Caco-2 (cell line): Measurements from ENCODE around the gene NDUFS2. TPM values are rescaled to one million over a fixed set of nuclear protein-coding genes. Genes with fewer than 3 reads are reported as not detected.

Experiments used
- BruUV-seq: library from RNA; stranded (reverse); fragments of 400-500 nt; replicated peaks from 2 replicates; lab custom pipeline; 2021; lab: Mats Ljungman, UMichigan
- CTCF ChIA-PET: fragments of 300-600 bp; sonication (Branson Sonifier 250); formaldehyde crosslinking; loops from one replicate; lab custom pipeline; 2022; ENCODE audit warnings: antibody characterized with exemption; lab: Charles Lee
- POLR2A ChIA-PET: fragments of 300-600 bp; sonication (Branson Sonifier 250); formaldehyde crosslinking; loops from one replicate; lab custom pipeline; 2022; ENCODE audit warnings: antibody characterized with exemption; lab: Charles Lee
- DNase-seq, 2 experiments: peaks; one replicate each; pipeline versions ENCODE4 v3.0.0 to v3.0.0-alpha.2; 2020 to 2022
- H3K27me3 ChIP-seq: replicated peaks from 2 replicates; pipeline ENCODE4 v1.6.0; 2011; ENCODE audit warnings: low read length; ENCODE audit not compliant: control insufficient read depth, insufficient read depth
- H3K36me3 ChIP-seq: 2 replicates; pipeline ENCODE4 v1.5.1; 2011; ENCODE audit warnings: low read length; ENCODE audit not compliant: control insufficient read depth, insufficient read depth
- H3K4me1 ChIP-seq: fragments of 250-450 bp; sonication (Bioruptor Pico); 2 replicates; pipeline ENCODE4 v1.5.1; 2020; ENCODE audit warnings: mild to moderate bottlenecking
- H3K4me3 ChIP-seq: 2 replicates; pipeline ENCODE4 v1.5.1; 2011; ENCODE audit warnings: low read depth, mild to moderate bottlenecking, control low read depth, low read length
- H3K9me3 ChIP-seq: fragments of 250-450 bp; sonication (Bioruptor Pico); 2 replicates; pipeline ENCODE4 v1.5.1; 2020; ENCODE audit warnings: mild to moderate bottlenecking, moderate library complexity
- H3K27ac Mint-ChIP-seq: one replicate; pipeline ENCODE4 v1.8.0; 2022; ENCODE audit warnings: mixed read lengths; ENCODE audit not compliant: unreplicated experiment
- H3K27me3 Mint-ChIP-seq: one replicate; pipeline ENCODE4 v1.8.0; 2022; ENCODE audit warnings: mixed read lengths; ENCODE audit not compliant: insufficient read depth, unreplicated experiment
- H3K36me3 Mint-ChIP-seq: one replicate; pipeline ENCODE4 v1.8.0; 2022; ENCODE audit warnings: mild to moderate bottlenecking, mixed read lengths; ENCODE audit not compliant: insufficient read depth, unreplicated experiment
- H3K4me1 Mint-ChIP-seq: one replicate; pipeline ENCODE4 v1.8.0; 2022; ENCODE audit warnings: low read depth, mixed read lengths; ENCODE audit not compliant: unreplicated experiment
- H3K4me3 Mint-ChIP-seq: one replicate; pipeline ENCODE4 v1.8.0; 2022; ENCODE audit warnings: mild to moderate bottlenecking, moderate library complexity, mixed read lengths; ENCODE audit not compliant: unreplicated experiment
- H3K9me3 Mint-ChIP-seq: one replicate; pipeline ENCODE4 v1.8.0; 2022; ENCODE audit warnings: mixed read lengths; ENCODE audit not compliant: unreplicated experiment
- intact Hi-C: fragments of 100-400 bp; cut with micrococcal nuclease; formaldehyde crosslinking; loops from one replicate; pipeline ENCODE4 v1.10.0; 2022; ENCODE audit not compliant: unreplicated experiment
- total RNA-seq: library from RNA; stranded (reverse); gene quantifications from 2 replicates; pipeline ENCODE4 v1.2.3, GENCODE V29; 2022
- TF ChIP-seq, protein P1 (sequence below), 2 experiments: fragments of 200-600 bp in 1 of 2; IDR thresholded peaks; 1 replicate in 1 of 2; 2 replicates in 1 of 2; pipeline versions ENCODE4 v1.5.1 to v1.8.0; 2011 to 2022; ENCODE audit warnings: antibody characterized with exemption in 1 of 2, control low read depth in 1 of 2, inconsistent platforms in 1 of 2, low read depth in 1 of 2, low read length in 1 of 2, mild to moderate bottlenecking in 1 of 2, moderate library complexity in 1 of 2; ENCODE audit not compliant: insufficient read depth in 1 of 2, severe bottlenecking in 1 of 2, unreplicated experiment in 1 of 2

Gene NDUFS2
- total RNA-seq, 1 experiment from 2014 or later, result 115 TPM

GRCh38 chr1:161209790-161210409 lies 7.7 kb downstream of the NDUFS2 start:
- intact Hi-C loops, result loop anchor here (1.0 kb wide), 3 partner anchors 15 to 164 kb away; no protein-coding TSS in a partner anchor
- TF ChIP-seq, protein P1, sequence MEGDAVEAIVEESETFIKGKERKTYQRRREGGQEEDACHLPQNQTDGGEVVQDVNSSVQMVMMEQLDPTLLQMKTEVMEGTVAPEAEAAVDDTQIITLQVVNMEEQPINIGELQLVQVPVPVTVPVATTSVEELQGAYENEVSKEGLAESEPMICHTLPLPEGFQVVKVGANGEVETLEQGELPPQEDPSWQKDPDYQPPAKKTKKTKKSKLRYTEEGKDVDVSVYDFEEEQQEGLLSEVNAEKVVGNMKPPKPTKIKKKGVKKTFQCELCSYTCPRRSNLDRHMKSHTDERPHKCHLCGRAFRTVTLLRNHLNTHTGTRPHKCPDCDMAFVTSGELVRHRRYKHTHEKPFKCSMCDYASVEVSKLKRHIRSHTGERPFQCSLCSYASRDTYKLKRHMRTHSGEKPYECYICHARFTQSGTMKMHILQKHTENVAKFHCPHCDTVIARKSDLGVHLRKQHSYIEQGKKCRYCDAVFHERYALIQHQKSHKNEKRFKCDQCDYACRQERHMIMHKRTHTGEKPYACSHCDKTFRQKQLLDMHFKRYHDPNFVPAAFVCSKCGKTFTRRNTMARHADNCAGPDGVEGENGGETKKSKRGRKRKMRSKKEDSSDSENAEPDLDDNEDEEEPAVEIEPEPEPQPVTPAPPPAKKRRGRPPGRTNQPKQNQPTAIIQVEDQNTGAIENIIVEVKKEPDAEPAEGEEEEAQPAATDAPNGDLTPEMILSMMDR (IDR thresholded peaks at IDR 0.05; ENCODE audit: insufficient read depth in 1 of 2, low read depth in 1 of 2, low read length in 1 of 2, severe bottlenecking in 1 of 2, unreplicated experiment in 1 of 2), result peak; percentile 93 to 95
- Histone ChIP-seq H3K9me3 (no peaks in the 10 kb centered on the region), H3K4me1 (peaks cover 17% of the 10 kb centered on the region), H3K27me3 (no peaks in the 10 kb centered on the region), H3K36me3 (peaks cover 9% of the 10 kb centered on the region), H3K4me3 (no peak overlapping the region)
- no peaks in the 10 kb centered on the region for H3K9me3 Mint-ChIP-seq
- peak; percentile 89 to 92 for DNase-seq
- H3K36me3 Mint-ChIP-seq, result peaks cover 65% of the 10 kb centered on the region
- no TSS peak for BruUV-seq
- no peak overlapping the region for H3K4me3 Mint-ChIP-seq
- H3K27me3 Mint-ChIP-seq, result no peaks in the 10 kb centered on the region
- POLR2A ChIA-PET, result interaction anchor here (1.4 to 1.8 kb wide), 2 partner anchors 14 to 16 kb away, joined by 4 to 5 read pairs; partner anchors contain the start of gene TOMM40L
- CTCF ChIA-PET, result interaction anchor here (1.1 to 1.9 kb wide), 4 partner anchors 14 to 173 kb away, joined by 3 to 13 read pairs (median 6); partner anchors contain the start of genes APOA2 and TOMM40L
- peak overlapping the region; percentile 29 for H3K27ac Mint-ChIP-seq
- peaks cover 30% of the 10 kb centered on the region for H3K4me1 Mint-ChIP-seq

DNA sequence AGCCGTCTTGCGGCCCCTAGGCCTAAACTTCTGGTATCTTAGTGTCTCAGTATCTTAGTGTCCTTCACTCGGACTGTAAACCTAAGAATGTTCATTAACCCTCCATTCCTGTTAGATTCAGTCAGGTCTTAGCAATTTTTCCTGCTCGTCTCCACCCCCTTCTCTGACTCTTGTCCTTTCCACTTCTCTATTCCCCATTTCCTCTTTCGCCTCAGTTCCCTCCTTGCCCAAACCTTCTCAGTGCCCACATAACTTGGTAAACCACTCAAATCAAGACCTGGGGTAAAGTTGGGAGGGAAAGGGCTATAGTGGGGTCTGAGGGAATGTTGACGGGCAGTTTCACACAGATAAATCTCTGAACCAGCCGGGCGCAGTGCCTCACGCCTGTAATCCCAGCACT lies 12.2 kb downstream of the NDUFS2 start:
- no peaks in the 10 kb centered on the region for H3K9me3 ChIP-seq
- no peak overlapping the region for H3K4me3 Mint-ChIP-seq
- intact Hi-C loops, result no loop called here
- H3K36me3 Mint-ChIP-seq, result peaks cover 58% of the 10 kb centered on the region
- H3K27me3 Mint-ChIP-seq, result no peaks in the 10 kb centered on the region
- ChIA-PET POLR2A (no interaction called here), CTCF (interaction anchor here (0.7 kb wide), 1 partner anchor 317 kb away, joined by 8 read pairs; no protein-coding TSS in a partner anchor)
- peaks cover 52% of the 10 kb centered on the region for H3K4me1 Mint-ChIP-seq
- peaks cover 9% of the 10 kb centered on the region for H3K36me3 ChIP-seq
- BruUV-seq, result no TSS peak
- no peaks in the 10 kb centered on the region for H3K27me3 ChIP-seq
- H3K4me1 ChIP-seq, result peaks cover 60% of the 10 kb centered on the region
- no peaks in the 10 kb centered on the region for H3K9me3 Mint-ChIP-seq
- H3K27ac Mint-ChIP-seq, result peak overlapping the region; percentile 2
- TF ChIP-seq, protein P1 (IDR thresholded peaks at IDR 0.05; ENCODE audit: insufficient read depth in 1 of 2, low read depth in 1 of 2, low read length in 1 of 2, severe bottlenecking in 1 of 2, unreplicated experiment in 1 of 2), result no peak
- DNase-seq, result no peak
- no peak overlapping the region for H3K4me3 ChIP-seq

DNA sequence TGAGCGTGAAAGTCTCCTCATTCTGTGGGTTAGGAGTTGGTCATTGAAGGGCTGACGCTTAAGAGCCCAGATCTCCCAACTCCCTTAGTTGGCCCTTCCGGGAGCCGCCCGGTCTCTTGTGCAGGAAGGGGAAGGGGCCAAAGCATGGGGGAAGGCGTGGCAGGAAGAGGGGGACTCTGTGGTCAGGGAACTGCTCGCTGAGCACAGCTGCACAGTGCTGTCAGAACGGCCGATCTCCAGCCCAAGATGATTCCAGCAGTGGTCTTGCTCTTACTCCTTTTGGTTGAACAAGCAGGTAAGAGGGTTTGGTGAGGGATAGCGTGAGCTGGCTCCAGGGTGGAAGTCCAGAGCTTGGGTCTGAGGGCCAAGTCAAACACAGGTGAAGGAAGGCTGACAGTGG lies 12.9 kb downstream of the NDUFS2 start, which contains the start of gene FCER1G:
FCER1G (plus strand) TSS at position 220 of the 400 bp plus-strand sequence; CDS start at position 247, 27 bp downstream.
- Mint-ChIP-seq H3K27ac (peak within 1 kb of the TSS; percentile 97), H3K4me1 (peaks cover 52% of the 10 kb centered on the region), H3K4me3 (peak within 1 kb of the TSS; percentile 55), H3K27me3 (no peaks in the 10 kb centered on the region), H3K9me3 (no peaks in the 10 kb centered on the region), H3K36me3 (peaks cover 59% of the 10 kb centered on the region)
- DNase-seq, result no peak
- CTCF ChIA-PET, result interaction anchor here (0.7 to 2.6 kb wide), 3 partner anchors 9 to 317 kb away, joined by 3 to 25 read pairs (median 8); partner anchors contain the start of gene TOMM40L
- Histone ChIP-seq H3K4me3 (no peak within 1 kb of the TSS), H3K4me1 (peaks cover 65% of the 10 kb centered on the region), H3K27me3 (no peaks in the 10 kb centered on the region), H3K9me3 (no peaks in the 10 kb centered on the region), H3K36me3 (peaks cover 9% of the 10 kb centered on the region)
- TF ChIP-seq, protein P1 (IDR thresholded peaks at IDR 0.05; ENCODE audit: insufficient read depth in 1 of 2, low read depth in 1 of 2, low read length in 1 of 2, severe bottlenecking in 1 of 2, unreplicated experiment in 1 of 2), result no peak
- intact Hi-C loops, result no loop called here
- BruUV-seq, result no TSS peak
- POLR2A ChIA-PET, result no interaction called here
